Panc1 (cell line): ENCODE measurements around the gene SNTB2. TPM values are rescaled to one million over a fixed set of nuclear protein-coding genes. Genes with fewer than 3 reads are reported as not detected.

Source experiments
- ATAC-seq: fragments of 200-7000 bp; cut with Tn5 transposase; 2 replicates; pipeline ENCODE4 v1.9.1; 2020; ENCODE audit warnings: mild to moderate bottlenecking, moderate library complexity
- BruUV-seq: library from RNA; stranded (reverse); fragments of 400-500 nt; replicated peaks from 2 replicates; lab custom pipeline; 2021; lab: Mats Ljungman, UMichigan
- CTCF ChIA-PET: fragments of 300-600 bp; sonication (Branson Sonifier 250); formaldehyde crosslinking; loops from one replicate; lab custom pipeline; 2022; ENCODE audit warnings: antibody characterized with exemption; lab: Charles Lee
- POLR2A ChIA-PET: fragments of 300-600 bp; sonication (Branson Sonifier 250); formaldehyde crosslinking; loops from one replicate; lab custom pipeline; 2022; ENCODE audit warnings: antibody characterized with exemption; lab: Charles Lee
- DNase-seq: peaks from one replicate; pipeline ENCODE4 v3.0.0-alpha.2; 2010; ENCODE audit warnings: low read depth, low spot score
- H3K27ac ChIP-seq: 2 replicates; pipeline ENCODE4 v1.5.1; 2011; ENCODE audit warnings: mild to moderate bottlenecking, low read length, inconsistent platforms
- H3K27me3 ChIP-seq: fragments of 200-500 bp; sonication (Bioruptor generic); 2 replicates; pipeline ENCODE4 v1.6.0; 2014; ENCODE audit warnings: low read length, inconsistent platforms; ENCODE audit not compliant: control insufficient read depth, insufficient read depth
- H3K36me3 ChIP-seq: fragments of 200-500 bp; sonication (Bioruptor generic); 2 replicates; pipeline ENCODE4 v1.5.1; 2014; ENCODE audit warnings: inconsistent platforms, mild to moderate bottlenecking, low read length, moderate library complexity; ENCODE audit not compliant: control insufficient read depth, insufficient read depth
- H3K4me1 ChIP-seq: 2 replicates; pipeline ENCODE4 v1.5.1; 2011; ENCODE audit warnings: inconsistent platforms, mild to moderate bottlenecking, low read length, moderate library complexity; ENCODE audit not compliant: control insufficient read depth, insufficient read depth
- H3K4me3 ChIP-seq, 2 experiments: 2 replicates each; pipeline ENCODE4 v1.5.1; 2011 to 2012; ENCODE audit warnings: low read depth in 2 of 2, low read length in 2 of 2, mild to moderate bottlenecking in 2 of 2, inconsistent platforms in 1 of 2, moderate library complexity in 1 of 2
- H3K9me3 ChIP-seq: fragments of 200-500 bp; sonication (Bioruptor generic); 2 replicates; pipeline ENCODE4 v1.5.1; 2014; ENCODE audit warnings: low read depth, mild to moderate bottlenecking, inconsistent platforms, low read length, moderate library complexity; ENCODE audit not compliant: control insufficient read depth, insufficient read depth
- POLR2AphosphoS5 ChIP-seq: IDR thresholded peaks from 2 replicates; pipeline ENCODE4 v1.6.1; 2012; ENCODE audit warnings: mild to moderate bottlenecking, low read depth, low read length, moderate library complexity
- REST ChIP-seq, 2 experiments: IDR thresholded peaks; 2 replicates each; pipeline ENCODE4 v1.6.1; 2011 to 2012; ENCODE audit warnings: low read depth in 2 of 2, control low read depth in 1 of 2, low read length in 1 of 2, mild to moderate bottlenecking in 1 of 2, moderate library complexity in 1 of 2; ENCODE audit not compliant: insufficient read depth in 1 of 2
- SIN3A ChIP-seq: IDR thresholded peaks from 2 replicates; pipeline ENCODE4 v1.6.1; 2012; ENCODE audit warnings: low read depth, mild to moderate bottlenecking, low read length, moderate library complexity, borderline replicate concordance; ENCODE audit not compliant: insufficient read depth
- TCF7L2 ChIP-seq: IDR thresholded peaks from 2 replicates; pipeline ENCODE4 v1.6.1; 2011; ENCODE audit warnings: mild to moderate bottlenecking, low read depth, low read length, inconsistent platforms
- in situ Hi-C: cut with HindIII; loops from 2 replicates; pipeline ENCODE4 v1.10.0; 2016; ENCODE audit warnings: low sequenced_read_pairs, low pct_unique_long_range_greater_than_20kb
- intact Hi-C: fragments of 100-400 bp; cut with micrococcal nuclease; formaldehyde crosslinking; loops from one replicate; pipeline ENCODE4 v1.10.0; 2022; ENCODE audit not compliant: unreplicated experiment
- total RNA-seq: library from RNA; stranded (reverse); gene quantifications from one replicate; pipeline ENCODE4 v1.2.1, GENCODE V29; 2021; ENCODE audit not compliant: unreplicated experiment
- TF ChIP-seq, protein P1 (sequence below): fragments of 450-650 bp; IDR thresholded peaks from 2 replicates; pipeline ENCODE4 v1.5.1; 2017; ENCODE audit warnings: mild to moderate bottlenecking

SNTB2 gene
- total RNA-seq, 1 experiment from 2014 or later, result 40.8 TPM

GRCh38 chr16:69260506-69260905 is 73.5 kb downstream of the SNTB2 start:
- no peaks in the 10 kb centered on the region for H3K27me3 ChIP-seq
- TF ChIP-seq REST (IDR thresholded peaks at IDR 0.05; ENCODE audit: insufficient read depth in 1 of 2, low read depth in 2 of 2, low read length in 1 of 2) (no peak), POLR2AphosphoS5 (no peak), TCF7L2 (no peak), SIN3A (no peak)
- TF ChIP-seq, protein P1, sequence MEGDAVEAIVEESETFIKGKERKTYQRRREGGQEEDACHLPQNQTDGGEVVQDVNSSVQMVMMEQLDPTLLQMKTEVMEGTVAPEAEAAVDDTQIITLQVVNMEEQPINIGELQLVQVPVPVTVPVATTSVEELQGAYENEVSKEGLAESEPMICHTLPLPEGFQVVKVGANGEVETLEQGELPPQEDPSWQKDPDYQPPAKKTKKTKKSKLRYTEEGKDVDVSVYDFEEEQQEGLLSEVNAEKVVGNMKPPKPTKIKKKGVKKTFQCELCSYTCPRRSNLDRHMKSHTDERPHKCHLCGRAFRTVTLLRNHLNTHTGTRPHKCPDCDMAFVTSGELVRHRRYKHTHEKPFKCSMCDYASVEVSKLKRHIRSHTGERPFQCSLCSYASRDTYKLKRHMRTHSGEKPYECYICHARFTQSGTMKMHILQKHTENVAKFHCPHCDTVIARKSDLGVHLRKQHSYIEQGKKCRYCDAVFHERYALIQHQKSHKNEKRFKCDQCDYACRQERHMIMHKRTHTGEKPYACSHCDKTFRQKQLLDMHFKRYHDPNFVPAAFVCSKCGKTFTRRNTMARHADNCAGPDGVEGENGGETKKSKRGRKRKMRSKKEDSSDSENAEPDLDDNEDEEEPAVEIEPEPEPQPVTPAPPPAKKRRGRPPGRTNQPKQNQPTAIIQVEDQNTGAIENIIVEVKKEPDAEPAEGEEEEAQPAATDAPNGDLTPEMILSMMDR, result no peak
- no TSS peak for BruUV-seq
- H3K4me3 ChIP-seq, result no peak overlapping the region
- intact Hi-C loops (no loop called here), in situ Hi-C loops (no loop called here)
- no peaks in the 10 kb centered on the region for H3K9me3 ChIP-seq
- POLR2A ChIA-PET, result interaction anchor here (0.6 kb wide), 1 partner anchor 129 kb away, joined by 4 read pairs; no protein-coding TSS in a partner anchor
- no peak for DNase-seq
- H3K4me1 ChIP-seq, result no peaks in the 10 kb centered on the region
- no peak overlapping the region for H3K27ac ChIP-seq
- ATAC-seq, result no peak
- no peaks in the 10 kb centered on the region; the same call in 1 of the 2 replicates for H3K36me3 ChIP-seq
- CTCF ChIA-PET, result no interaction called here

- intact Hi-C loops, result no loop called here
- TF ChIP-seq POLR2AphosphoS5, result no peak
- no peak overlapping the region for H3K27ac ChIP-seq
- ATAC-seq (no peak), DNase-seq (no peak)
- CTCF ChIA-PET, result no interaction called here
- no peaks in the 10 kb centered on the region for H3K27me3 ChIP-seq
- H3K36me3 ChIP-seq, result no peaks in the 10 kb centered on the region; the same call in 1 of the 2 replicates
- no TSS peak for BruUV-seq
- in situ Hi-C loops, result no loop called here
- no peak overlapping the region for H3K4me3 ChIP-seq
- no peaks in the 10 kb centered on the region for H3K4me1 ChIP-seq
- no peaks in the 10 kb centered on the region for H3K9me3 ChIP-seq
- POLR2A ChIA-PET, result no interaction called here
These were observed 79.5 kb downstream of the SNTB2 start for GRCh38 chr16:69266334-69267063.

- H3K9me3 ChIP-seq, result no peaks in the 10 kb centered on the region
- DNase-seq (no peak), ATAC-seq (no peak)
- intact Hi-C loops, result no loop called here
- ChIA-PET POLR2A (no interaction called here), CTCF (no interaction called here)
- no peaks in the 10 kb centered on the region for H3K27me3 ChIP-seq
- no peaks in the 10 kb centered on the region for H3K4me1 ChIP-seq
- no peaks in the 10 kb centered on the region; the same call in 1 of the 2 replicates for H3K36me3 ChIP-seq
- in situ Hi-C loops, result no loop called here
- no peak overlapping the region for H3K27ac ChIP-seq
- TF ChIP-seq REST (IDR thresholded peaks at IDR 0.05; ENCODE audit: insufficient read depth in 1 of 2, low read depth in 2 of 2, low read length in 1 of 2) (no peak), SIN3A (no peak), POLR2AphosphoS5 (no peak), TCF7L2 (no peak)
- TF ChIP-seq, protein P1, result no peak
- H3K4me3 ChIP-seq, result no peak overlapping the region
- no TSS peak for BruUV-seq
These were observed 80.7 kb downstream of the SNTB2 start for GRCh38 chr16:69267633-69268032.
